PFSK-1 (cell line): ENCODE results near the gene NPR3.

Experiments
- FOXP2 ChIP-seq: optimal IDR thresholded peaks from 2 replicates; pipeline ENCODE3; 2011; ENCODE audit warnings: borderline replicate concordance, control low read depth, inconsistent platforms; ENCODE audit not compliant: insufficient read depth; ENCODE audit errors: extremely low read length, extremely low read depth
- POLR2AphosphoS5 ChIP-seq: IDR thresholded peaks from 2 replicates; pipeline ENCODE4 v1.6.1; 2012; ENCODE audit warnings: low read depth, mild to moderate bottlenecking, control low read depth, low read length, moderate library complexity
- SIN3A ChIP-seq: IDR thresholded peaks from 2 replicates; pipeline ENCODE4 v1.6.1; 2012; ENCODE audit warnings: mild to moderate bottlenecking, low read length, moderate library complexity, borderline replicate concordance; ENCODE audit not compliant: insufficient read depth
- TAF1 ChIP-seq: IDR thresholded peaks from 2 replicates; pipeline ENCODE4 v1.6.1; 2012; ENCODE audit warnings: low read length, control low read depth, borderline replicate concordance; ENCODE audit not compliant: insufficient read depth
- TF ChIP-seq, protein P1 (sequence below), 2 experiments: IDR thresholded peaks; 2 replicates each; pipeline versions ENCODE4 v1.6.1 to v1.8.0; 2011 to 2012; ENCODE audit warnings: low read depth in 2 of 2, low read length in 2 of 2, control low read depth in 1 of 2, inconsistent platforms in 1 of 2, mild to moderate bottlenecking in 1 of 2, moderate library complexity in 1 of 2; ENCODE audit not compliant: insufficient read depth in 1 of 2

Gene NPR3

DNA sequence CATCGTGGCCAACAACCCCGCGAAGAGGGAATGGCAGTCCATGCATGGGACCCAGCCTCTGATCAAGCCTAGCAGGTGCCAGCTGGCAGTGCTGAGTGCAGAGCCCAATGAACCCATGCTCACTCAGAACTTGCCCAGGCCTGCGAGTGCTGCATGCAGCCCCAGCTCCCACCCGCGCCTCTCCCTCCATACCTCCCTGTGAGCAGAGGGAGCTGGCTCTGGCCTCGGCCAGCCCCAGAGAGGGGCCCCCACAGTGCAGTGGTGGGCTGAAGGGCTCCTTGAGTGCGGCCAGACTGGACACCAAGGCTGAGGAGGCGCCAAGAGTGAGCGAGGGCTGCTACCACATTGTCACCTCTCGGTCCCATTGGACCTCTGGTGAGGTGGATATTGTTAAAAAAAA is 32.6 kb upstream of the NPR3 start:
- no peak for TF ChIP-seq TAF1
- TF ChIP-seq, protein P1, sequence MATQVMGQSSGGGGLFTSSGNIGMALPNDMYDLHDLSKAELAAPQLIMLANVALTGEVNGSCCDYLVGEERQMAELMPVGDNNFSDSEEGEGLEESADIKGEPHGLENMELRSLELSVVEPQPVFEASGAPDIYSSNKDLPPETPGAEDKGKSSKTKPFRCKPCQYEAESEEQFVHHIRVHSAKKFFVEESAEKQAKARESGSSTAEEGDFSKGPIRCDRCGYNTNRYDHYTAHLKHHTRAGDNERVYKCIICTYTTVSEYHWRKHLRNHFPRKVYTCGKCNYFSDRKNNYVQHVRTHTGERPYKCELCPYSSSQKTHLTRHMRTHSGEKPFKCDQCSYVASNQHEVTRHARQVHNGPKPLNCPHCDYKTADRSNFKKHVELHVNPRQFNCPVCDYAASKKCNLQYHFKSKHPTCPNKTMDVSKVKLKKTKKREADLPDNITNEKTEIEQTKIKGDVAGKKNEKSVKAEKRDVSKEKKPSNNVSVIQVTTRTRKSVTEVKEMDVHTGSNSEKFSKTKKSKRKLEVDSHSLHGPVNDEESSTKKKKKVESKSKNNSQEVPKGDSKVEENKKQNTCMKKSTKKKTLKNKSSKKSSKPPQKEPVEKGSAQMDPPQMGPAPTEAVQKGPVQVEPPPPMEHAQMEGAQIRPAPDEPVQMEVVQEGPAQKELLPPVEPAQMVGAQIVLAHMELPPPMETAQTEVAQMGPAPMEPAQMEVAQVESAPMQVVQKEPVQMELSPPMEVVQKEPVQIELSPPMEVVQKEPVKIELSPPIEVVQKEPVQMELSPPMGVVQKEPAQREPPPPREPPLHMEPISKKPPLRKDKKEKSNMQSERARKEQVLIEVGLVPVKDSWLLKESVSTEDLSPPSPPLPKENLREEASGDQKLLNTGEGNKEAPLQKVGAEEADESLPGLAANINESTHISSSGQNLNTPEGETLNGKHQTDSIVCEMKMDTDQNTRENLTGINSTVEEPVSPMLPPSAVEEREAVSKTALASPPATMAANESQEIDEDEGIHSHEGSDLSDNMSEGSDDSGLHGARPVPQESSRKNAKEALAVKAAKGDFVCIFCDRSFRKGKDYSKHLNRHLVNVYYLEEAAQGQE (IDR thresholded peaks at IDR 0.05; ENCODE audit: insufficient read depth in 1 of 2, low read depth in 2 of 2, low read length in 2 of 2): no peak
- no peak for TF ChIP-seq SIN3A
- TF ChIP-seq FOXP2: no peak
- no peak for TF ChIP-seq POLR2AphosphoS5

DNA sequence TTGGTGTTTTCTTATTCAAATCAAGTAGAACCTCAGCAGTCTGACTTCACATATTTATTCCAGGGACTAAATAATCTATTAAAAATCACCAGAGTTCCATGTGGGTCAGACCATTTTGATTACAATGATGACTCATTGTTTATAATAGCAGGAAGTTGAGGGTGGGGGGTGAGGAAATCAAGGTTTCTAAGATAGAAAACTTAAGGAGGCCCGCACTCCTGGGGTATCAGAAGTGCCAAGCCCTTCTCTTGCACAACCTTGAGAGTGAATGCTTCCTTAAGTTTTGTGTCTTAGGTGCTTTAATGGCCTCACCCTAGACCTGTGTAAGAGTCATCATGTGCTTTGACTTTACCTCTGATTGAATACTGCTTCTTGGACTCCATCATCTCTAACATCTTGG is 31.9 kb upstream of the NPR3 start:
- no peak for TF ChIP-seq SIN3A
- TF ChIP-seq, protein P1 (IDR thresholded peaks at IDR 0.05; ENCODE audit: insufficient read depth in 1 of 2, low read depth in 2 of 2, low read length in 2 of 2): no peak
- no peak for TF ChIP-seq TAF1
- TF ChIP-seq FOXP2: no peak
- no peak for TF ChIP-seq POLR2AphosphoS5

DNA sequence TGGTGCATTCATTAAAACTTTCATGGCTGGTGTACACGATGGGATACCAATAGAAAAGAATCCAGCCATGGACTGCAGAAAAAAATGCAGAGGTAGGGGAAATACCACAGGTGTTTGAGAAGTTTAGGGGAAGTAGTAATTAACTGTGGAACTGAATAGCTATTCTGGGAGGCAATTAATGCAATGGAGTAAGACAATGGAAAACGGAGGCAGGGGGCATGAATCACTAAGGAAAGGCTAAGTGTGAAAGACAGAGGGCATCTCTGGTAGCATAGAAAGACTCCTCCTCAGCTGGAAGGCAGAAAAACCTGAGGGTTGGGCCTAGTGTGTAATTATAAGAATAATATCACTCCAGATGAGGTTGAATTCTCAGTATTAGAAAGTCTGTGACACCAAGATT is 30.9 kb upstream of the NPR3 start:
- TF ChIP-seq POLR2AphosphoS5 (no peak), TAF1 (no peak), FOXP2 (no peak), SIN3A (no peak)
- TF ChIP-seq, protein P1 (IDR thresholded peaks at IDR 0.05; ENCODE audit: insufficient read depth in 1 of 2, low read depth in 2 of 2, low read length in 2 of 2): no peak

DNA sequence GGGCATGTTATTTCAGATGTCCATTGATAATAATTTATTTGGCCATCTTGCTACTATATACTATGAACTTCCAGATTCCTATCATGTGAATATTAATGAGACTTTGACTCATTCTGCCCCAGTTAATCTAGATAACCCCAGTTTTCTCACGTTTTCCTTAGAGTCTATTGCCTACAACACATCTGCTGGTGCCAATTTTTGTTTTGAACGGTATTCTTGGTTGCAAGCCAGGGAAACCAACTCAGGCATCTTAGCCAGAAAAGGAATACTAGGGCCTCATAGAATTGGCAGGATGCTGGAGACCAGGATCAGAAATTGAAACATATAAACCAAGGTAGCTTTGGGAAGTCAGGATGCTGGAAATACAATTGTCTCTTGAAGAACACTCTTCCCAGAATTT is 28.0 kb upstream of the NPR3 start:
- TF ChIP-seq POLR2AphosphoS5: no peak
- TF ChIP-seq, protein P1 (IDR thresholded peaks at IDR 0.05; ENCODE audit: insufficient read depth in 1 of 2, low read depth in 2 of 2, low read length in 2 of 2): no peak
- no peak for TF ChIP-seq TAF1
- TF ChIP-seq FOXP2: no peak
- TF ChIP-seq SIN3A: no peak

DNA sequence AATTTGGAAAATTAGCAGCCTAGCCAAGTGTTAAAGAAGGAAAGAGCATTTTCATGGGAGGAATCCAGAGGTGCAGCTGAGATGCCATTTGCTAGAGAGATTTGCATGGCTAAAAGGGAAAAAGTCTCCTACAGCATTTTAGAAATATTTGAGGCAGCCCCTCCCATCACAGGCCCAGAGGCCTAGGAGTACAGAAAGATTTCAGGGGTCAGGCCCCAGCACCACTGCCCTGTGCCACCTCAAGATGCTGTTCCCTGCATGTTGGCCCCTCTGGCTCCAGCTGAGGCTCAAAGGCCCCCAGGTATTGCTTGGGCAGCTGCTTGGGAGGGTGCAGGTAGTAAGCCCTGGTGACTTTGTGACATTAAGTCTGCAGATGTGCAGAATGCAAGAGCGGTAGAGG is 26.9 kb upstream of the NPR3 start:
- TF ChIP-seq SIN3A (no peak), FOXP2 (no peak), POLR2AphosphoS5 (no peak), TAF1 (no peak)
- TF ChIP-seq, protein P1 (IDR thresholded peaks at IDR 0.05; ENCODE audit: insufficient read depth in 1 of 2, low read depth in 2 of 2, low read length in 2 of 2): no peak
